Hypothalamus (tissue), 51 donors: ENCODE data around the gene UBE2Z.
"Not testable (repeated sequence)": the region's sequence is repeated elsewhere in the genome, so short reads cannot be mapped to it uniquely, and the experiment has no call there.

Source experiments
- DNase-seq, 51 donors: peaks; one replicate each; lab custom pipeline; 2025; lab: John Stamatoyannopoulos, UW

Gene UBE2Z

DNA sequence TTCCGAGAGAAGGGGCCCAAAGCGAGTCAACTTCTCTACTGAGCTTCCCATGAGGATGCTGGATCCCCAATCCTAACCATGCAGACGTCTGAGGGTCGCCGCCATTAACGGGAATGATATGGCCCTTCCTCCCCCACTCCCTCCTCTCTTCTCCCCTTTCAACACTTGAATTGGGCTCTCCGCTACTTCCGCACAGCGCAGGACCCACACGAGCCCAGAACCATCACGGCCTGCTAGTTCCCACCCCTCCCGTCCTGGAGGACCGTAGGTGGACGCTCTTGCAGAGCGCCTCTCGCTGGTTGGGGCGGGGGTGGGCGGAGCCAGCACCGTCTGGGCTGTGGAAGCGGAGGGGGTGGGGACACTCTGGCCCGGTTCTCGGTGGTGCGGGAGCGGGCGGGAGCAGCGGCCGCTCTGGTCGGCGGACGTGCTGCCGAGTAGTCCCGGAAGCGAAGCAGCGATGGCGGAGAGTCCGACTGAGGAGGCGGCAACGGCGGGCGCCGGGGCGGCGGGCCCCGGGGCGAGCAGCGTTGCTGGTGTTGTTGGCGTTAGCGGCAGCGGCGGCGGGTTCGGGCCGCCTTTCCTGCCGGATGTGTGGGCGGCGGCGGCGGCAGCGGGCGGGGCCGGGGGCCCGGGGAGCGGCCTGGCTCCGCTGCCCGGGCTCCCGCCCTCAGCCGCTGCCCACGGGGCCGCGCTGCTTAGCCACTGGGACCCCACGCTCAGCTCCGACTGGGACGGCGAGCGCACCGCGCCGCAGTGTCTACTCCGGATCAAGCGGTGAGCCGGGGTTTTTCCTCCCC is at the start of gene UBE2Z:
Gene UBE2Z, plus strand, starts transcription at position 361 of the 797 bp plus-strand sequence. Its CDS starts 97 bp downstream, at position 458.
- DNase-seq, result peak; percentile 67 to 98 (median 92)

DNA sequence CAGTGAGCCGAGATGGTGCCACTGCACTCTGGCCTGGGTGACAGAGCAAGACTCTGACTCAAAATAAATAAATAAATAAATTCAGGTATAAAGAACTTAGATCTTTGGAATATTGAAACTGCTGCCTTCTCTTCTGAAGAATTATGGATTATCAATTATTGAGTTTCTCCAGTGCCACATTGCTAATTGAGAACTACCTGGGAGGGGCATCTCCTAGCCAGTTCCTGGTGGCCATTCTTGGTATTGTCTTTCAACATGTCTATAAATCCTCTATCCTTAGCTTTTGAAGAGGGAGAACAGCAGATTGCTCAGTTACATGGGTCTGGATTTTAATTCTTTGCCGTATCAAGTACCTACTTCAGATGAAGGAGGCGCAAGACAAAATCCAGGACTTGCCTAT is 48.2 kb upstream of the UBE2Z start:
- no peak for DNase-seq

DNA sequence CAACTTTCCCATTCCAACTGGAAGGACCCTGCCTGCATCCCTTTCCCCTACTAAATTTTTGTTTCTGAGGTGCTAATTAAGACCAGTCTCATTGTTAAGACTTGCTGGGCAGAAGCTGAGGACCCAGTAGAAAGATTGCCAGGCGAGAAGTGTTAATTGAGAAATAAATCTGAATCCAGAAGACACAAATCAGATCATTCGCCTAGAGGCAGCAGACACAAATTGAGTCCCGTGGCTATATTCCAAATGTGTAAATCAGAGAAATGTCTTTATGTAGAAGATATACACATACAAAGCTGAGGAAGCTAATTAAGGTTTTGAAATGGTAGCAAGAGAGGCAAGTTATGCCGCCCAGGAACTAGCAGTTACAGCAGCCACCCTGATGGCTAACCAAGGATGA is 47.8 kb upstream of the UBE2Z start:
- DNase-seq, result no peak

DNA sequence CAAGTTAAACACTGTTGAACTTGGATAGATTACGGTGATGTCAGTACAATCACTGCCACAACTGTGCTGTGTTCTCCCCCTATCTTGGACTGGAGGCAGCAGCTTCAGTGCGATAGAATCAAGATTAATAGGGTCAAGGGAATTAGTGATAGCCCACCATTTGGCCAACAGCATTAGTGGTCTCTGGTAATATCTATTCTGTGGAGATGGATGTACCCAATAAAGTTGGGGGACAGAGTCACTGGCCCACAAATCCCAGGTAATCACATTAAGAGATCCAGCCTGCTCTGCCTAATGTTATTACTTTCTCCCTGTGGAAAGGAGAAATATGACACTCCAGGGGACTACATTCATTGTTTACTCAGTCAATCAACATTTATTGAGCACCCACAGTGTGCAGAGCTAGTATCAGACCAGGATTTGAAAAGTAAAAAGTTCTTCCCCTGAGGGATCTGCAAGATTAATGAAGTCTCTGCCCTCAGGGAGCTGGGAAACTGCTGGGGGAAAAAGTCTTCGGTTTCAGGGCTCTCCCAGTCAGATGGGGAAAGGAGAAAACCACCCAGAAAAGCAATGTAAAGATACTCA is 39.2 kb upstream of the UBE2Z start:
- no peak for DNase-seq

DNA sequence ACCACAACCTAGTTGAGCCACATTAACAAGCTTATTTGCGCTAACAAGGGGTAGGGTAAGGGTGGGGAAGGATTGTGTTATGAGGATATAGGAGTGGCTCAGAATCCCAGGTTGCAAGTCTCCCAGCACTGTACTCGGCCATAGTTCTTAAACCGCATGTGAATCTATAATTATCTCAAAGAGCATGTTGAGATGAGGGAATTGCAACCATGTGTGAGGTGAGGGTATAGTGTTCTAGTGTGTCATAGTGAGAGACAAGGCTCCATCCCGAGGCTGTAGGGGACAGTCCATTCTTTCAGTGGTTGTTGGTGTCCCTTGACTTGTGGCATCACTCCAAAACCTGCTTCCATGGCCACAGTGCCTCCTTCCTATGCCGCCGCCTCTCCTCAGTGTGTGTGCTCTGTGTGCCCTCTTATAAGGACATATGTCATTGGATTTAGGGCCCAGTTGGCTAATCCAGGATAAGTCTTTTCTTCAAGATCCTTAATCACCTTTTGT is 38.3 kb upstream of the UBE2Z start:
- no peak for DNase-seq

DNA sequence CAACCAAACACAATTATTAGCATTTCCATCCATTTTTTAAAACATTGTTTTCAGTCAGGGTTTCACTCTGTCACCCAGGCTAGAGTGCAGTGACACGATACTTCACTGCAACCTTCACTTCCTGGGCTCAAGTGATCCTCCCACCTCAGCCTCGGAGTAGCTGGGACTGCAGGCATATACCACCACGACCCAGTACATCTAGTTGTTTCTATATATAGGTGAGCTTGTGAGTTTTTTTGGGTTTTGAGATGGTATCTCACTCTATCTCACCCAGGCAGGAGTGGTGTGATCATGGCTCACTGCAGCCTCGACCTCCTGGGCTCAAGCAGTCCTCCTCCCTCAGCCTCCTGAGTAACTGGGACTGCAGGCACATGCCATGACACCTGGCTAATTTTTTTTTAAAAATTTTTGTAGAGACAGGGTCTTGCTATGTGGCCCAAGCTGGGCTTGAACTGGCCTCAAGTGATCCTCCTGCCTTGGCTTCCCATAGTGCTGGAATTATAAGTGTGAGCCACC is 37.1 kb upstream of the UBE2Z start:
- no peak for DNase-seq

DNA sequence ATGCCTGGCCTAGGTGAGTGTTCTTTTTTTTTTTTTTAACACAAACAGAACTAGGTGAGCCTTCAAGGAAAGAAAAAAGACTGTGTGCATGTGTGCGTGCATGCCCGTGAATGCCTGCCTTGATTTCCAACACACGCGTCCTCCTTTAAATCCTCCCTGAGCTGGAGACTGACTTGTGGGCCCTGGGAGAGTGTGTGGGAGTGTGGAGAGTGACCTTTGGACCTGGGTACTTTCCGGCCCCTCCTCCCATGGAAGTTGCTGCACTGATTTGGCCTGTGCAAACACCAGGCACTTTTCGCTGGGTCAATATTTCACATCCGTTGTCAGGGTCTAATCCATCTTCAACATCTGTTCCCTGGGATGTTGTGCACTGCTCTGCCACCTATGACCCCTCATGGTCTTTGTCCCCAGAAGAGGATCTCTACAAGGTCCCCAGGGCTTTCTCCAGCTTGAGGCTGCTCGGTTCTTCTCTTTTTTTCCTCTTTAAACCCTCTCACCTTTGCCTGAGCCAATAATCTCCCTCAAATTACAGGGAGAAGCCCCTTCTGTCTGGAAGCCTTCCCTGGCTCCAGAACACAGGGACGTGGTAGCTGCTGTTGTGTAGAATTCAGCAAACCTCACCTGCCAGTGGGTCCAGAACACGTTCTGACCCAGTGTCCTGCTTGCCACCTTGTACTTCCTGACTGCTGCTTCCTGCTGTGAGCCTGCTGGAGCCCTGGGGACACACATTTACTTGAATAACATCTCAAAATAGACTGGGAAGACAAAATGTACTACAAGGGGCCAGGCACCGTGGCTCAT is 36.5 kb upstream of the UBE2Z start:
- no peak for DNase-seq

DNA sequence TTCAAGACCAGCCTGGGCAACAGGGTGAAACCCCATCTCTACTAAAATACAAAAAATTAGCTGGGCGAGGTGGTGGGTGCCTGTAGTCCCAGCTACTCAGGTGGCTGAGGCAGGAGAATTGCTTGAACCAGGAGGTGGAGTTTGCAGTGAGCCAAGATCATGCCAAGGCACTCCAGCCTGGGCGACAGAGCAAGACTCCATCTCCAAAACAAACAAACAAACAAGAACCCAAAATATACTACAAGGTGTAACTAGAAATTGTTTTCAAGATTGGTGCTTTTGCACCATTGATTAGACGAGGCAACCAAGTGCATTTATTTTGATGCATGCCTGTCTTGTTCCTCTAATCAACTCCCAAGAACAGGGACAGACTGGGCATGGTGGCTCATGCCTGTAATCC is 35.8 kb upstream of the UBE2Z start:
- not testable (repeated sequence) for DNase-seq

DNA sequence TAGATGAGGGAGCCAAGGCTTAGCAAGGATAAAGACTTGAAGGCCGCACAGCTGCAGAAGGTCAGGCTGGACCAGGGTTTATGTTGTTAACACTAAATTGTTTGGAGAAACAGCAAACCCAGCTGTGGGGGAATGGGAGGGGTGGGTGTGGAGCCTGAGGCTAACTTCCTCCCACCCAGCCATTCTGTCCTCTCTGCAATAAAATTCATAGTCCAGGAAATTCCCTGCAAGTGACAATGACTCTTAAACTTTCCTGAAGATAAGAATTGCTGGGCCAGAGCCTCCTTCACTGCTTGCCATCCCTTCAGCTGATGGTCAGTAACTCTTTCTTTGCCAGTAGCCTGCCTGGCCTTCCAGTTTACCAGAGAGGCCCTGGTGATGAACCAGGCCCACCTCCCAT is 35.0 kb upstream of the UBE2Z start:
- no peak for DNase-seq

DNA sequence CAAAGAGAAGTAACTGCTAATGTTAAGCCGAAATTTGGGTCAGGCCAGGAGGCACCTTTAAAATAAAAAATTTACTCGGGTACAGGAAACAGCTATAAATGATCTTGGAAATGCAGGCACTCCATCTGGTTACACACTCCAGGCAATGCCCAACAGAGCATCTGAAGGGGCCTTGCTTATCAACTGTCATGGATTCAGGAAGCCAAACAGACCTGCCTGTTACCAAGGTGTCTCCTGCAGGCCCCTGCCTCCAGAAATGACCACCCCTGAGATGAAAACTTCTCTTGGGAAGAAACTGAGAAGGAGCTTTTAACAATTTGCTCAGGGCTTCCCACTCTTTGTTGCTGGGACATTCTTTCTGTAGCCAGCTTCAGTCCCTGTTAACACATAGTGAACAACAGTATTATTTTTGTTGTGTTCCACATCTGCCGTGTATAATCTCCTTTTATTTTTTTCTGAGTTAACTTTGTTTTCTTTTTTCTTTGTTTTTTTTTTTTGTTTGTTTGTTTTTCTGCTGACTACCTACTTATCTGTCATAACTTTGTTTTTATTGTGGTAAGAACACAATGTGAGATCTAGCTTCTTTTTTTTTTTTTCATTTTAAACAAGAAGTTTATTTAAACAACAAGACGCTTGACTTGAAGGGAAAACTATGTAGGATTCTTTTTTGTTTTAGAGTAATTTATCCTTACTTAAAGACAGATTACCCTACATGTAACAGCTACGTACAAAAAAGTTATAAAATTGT is 34.3 kb upstream of the UBE2Z start:
- no peak for DNase-seq

DNA sequence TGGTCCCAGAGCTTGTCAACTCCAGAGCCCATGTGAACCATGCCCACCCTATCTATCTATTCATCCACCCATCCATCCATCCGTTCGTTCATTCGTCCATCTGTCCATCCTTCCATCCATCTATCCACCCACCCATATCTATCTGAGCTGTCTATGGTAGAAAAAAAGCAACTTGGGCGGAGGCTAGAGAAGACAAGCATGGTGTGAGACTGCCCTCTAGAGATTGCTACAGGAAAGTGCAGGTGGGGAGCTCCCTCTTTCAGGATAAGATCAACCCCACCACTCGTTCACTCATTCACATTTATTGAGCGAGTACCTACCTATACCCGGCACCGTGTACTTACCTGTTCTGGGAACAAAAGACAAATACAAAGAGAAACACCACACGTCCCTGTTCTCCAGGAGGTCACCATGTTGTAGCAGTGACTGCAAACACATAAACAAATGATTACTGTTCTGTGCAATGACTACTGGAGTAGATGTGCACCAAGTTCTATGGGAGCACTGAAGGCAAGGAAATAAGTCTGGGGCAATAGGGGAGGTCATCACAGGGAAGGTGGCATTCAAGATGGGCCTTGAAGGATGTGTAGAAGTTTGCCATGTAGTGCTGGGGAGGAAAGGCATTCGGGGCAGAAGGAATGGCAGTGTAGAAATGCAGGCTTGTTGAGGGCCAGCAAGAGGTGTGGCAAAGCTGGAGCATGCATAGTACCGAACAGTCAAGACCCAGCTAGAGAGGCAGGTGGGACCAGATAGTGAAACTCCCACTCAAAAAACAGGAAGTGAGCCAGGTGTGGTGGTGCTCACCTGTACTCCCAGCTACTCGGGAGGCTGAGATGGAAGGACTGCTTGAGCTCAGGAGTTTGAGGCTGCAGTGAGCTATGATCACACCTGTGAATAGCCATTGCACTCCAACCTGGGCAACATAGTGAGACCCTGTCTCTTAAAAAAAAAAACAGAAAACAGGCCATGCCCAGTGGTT is 29.0 kb upstream of the UBE2Z start:
- DNase-seq, result peak in 26 of 51 donors; percentile 1 to 37 (median 13)

DNA sequence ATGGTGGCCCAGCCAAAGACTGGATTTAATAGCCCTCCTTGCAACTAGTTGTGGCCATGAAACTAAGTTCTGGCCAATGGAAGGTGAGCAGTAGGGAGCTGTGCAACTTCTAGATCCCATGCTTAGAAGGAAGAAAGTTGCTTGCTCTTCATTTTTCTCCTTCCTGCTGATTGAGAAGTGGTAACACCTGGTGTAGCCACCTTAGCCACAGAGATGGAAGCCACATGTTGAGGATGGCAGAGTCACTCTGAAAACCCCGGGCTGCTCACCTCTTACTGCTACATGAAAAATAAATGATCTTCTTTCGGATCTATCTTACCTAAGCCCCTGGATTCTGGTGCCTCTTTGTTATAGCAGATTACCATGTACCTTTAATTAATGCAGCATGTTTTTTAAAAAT is 25.9 kb upstream of the UBE2Z start:
- no peak for DNase-seq

DNA sequence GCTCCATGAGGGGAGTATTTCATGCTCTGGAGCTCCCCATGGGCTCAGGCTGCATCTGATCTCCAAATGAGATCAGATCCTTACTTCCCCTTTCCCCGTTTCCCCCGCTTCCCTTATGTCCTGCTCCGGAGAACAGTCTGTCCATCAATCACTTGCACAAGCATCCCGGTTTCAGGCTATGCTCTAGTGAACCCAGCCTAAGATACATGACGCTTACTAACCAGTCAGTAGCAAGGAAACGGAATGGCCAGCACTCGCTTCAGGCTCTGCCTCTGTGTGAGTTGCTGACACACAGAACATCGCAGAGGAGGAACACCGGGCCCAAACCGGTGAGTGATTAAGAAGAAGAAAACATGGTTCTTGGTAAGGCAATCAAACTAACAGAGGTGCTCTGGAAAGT is 25.0 kb upstream of the UBE2Z start:
- no peak for DNase-seq

DNA sequence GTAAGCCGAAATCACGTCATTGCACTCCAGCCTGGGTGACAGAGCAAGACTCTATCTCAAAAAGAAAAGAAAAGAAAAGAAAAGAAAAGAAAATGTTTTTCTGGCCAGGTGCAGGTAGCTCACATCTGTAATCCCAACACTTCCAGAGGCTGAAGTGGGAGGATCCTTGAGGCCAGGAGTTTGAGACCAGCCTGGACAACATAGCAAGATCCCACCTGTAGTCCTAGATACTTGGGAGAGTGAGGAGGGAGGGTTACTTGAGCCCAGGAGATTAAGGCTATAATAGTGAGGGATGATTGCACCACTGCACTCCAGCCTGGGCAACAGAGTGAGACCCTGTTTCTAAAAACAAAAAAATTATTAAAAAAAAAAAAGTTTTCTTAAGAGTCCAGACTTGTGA is 18.1 kb upstream of the UBE2Z start:
- no peak for DNase-seq

DNA sequence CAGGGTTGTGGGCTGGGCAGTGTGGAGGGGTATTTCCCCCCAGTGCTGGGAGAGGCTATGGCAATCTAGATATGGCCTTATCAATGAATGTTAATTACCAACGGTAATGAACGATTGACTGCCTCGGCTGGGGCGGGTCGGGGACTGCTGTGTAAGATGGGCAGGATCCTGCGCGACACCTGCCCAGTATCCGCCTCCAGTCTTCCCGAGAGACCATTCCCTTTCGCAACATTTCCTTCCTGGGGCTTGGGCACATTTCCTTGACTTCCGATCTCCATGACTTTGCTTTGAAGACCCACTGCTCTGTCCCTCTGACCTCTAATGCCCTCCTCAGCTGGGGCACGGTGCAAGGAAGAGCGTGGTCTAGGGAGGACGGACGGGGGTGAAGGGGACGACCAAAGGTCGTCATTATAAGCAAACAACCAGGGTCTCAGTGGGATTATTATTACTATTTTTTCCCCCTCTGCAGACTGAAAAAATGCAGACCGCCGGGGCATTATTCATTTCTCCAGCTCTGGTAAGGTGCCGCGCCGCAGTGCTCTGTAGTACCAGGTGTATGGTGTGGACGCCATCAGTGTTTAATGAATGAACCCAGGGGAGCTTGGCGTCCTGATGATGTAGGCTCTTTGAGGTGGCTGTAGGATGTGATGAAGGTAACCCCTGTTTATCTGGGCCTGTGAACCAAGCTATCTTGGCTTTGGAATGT is 15.1 kb upstream of the UBE2Z start:
- no peak for DNase-seq

DNA sequence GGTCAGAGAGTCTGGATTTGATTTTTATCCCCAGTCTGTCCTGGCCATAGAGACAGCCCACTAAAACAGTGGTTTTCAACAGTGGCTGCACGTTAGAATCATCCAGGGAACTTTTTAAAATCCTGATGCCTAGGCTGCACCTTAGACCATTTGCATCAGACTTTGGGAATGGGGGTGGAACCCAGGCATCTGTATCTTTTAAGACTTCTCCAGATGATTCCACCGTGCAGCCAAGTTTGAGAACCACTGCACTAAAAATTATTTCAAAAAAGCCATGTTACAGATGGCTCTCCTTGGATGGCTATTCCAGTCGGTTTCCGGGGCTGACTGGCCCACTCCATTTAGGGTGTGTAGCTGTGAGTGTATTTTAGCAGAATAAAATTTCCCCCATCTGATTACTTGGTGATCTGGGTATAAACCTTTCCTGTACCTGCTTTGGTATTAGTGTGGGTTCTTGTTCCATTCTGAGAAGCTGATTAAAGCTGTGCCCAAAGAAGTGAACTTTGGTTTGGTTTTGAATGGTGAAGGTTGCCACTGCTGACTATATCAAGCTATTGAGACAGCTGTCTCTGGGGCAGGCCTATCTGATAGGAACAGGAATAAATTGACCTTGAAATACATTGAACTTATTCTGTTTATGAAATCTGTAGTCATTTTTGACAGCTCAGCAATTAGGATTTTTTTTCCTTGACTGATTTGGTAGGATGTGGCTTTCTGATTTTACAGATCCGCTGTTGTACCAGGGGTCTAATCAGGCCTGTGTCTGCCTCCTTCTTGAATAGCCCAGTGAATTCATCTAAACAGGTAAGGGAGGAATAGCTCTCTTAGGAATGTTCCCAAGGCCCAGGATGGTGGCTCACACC is 14.3 kb upstream of the UBE2Z start:
- no peak for DNase-seq

DNA sequence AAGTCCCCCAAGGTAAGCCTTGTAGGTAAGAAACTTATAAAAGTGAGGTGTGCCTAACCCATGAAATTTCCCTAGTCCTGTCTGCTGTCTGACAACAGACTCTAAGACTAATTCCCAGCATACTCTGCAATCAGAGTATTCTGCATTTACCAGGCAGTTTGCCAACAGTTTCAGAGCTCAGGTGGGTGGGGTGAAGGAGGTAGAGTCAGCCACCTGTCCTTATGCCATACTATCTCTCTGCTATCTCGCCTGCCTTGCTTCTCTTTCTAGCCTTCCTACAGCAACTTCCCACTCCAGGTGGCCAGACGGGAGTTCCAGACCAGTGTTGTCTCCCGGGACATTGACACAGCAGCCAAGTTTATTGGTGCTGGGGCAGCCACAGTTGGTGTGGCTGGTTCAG is 13.3 kb upstream of the UBE2Z start:
- no peak for DNase-seq

DNA sequence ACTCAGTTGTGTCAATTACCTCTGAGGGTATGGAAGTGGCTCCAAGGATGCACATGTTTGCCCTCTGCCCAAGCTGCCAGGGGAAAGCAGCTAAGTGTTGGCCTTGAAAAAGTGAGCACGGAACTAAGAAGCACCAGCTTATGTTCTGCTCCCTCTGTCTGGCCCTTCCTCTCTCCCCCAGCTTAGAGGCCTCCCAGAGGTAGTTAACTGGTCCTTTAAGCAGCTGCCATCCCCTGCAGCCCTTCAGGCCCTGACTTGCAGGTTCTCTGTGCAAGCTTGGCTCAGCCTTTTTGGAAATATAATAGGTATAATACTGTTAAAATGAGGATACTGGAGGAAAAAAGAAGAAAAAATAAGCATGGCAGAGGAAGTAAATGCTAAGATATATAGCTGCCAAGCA is 7.0 kb upstream of the UBE2Z start:
- DNase-seq, result no peak
